GM12873 (cell line): ENCODE measurements around the gene FAM163B.

Source experiments
- TF ChIP-seq, protein P1 (sequence below): IDR thresholded peaks from 2 replicates; pipeline ENCODE4 v1.5.1; 2012; ENCODE audit warnings: low read depth, mild to moderate bottlenecking, moderate library complexity, low read length, control low read depth; ENCODE audit not compliant: insufficient read depth; ENCODE audit errors: missing control alignments

Gene FAM163B

DNA sequence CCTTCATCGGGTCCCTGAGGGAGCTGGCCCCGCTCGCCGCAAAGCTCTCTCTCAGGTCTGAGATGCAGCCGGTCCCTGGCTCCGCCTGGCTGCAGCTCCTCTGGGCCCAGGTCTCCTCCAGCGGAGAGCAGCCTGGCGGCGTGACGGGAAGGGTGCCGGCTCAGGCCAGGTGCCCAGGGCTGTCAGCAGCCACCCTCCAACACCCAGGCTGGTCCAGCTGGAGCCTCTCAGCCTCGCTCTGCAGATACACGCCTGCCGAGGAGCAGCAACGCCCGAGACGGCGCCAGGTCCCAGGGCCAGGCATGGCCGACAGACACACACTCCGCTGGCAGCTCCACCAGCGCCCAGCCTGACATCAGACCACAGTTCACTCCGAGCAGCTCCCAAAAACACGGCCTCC lies 25.6 kb downstream of the FAM163B start:
- TF ChIP-seq, protein P1, sequence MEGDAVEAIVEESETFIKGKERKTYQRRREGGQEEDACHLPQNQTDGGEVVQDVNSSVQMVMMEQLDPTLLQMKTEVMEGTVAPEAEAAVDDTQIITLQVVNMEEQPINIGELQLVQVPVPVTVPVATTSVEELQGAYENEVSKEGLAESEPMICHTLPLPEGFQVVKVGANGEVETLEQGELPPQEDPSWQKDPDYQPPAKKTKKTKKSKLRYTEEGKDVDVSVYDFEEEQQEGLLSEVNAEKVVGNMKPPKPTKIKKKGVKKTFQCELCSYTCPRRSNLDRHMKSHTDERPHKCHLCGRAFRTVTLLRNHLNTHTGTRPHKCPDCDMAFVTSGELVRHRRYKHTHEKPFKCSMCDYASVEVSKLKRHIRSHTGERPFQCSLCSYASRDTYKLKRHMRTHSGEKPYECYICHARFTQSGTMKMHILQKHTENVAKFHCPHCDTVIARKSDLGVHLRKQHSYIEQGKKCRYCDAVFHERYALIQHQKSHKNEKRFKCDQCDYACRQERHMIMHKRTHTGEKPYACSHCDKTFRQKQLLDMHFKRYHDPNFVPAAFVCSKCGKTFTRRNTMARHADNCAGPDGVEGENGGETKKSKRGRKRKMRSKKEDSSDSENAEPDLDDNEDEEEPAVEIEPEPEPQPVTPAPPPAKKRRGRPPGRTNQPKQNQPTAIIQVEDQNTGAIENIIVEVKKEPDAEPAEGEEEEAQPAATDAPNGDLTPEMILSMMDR, result no peak

GRCh38 chr9:133583111-133583510 lies 26.1 kb downstream of the FAM163B start:
- TF ChIP-seq, protein P1, result no peak

DNA sequence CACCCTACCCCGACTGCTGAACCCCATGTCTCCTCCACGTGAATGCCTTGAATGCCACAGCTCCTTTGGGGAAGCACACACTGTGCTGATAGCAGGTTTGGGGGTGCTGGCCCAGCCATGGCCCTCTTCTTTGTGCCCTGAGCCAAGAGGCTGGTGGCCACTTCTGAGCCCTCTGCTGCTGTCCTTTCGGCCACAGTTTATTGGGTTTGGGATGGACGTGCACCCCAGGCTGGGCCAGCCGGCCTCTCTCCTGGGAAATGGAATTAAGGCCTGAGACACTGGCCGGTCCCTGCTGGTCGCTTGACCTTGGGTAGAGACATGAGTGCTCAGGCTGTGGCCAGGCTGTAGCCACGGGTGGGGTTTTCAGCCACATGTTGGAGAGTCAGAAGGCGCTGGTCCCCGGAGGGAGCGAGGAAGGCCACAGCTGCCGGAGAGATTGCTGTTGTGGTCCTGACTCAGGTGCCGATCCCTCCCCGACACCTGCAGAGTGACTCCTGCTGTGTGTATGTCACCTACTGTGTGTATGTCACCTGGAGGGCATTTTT lies 26.6 kb downstream of the FAM163B start:
- TF ChIP-seq, protein P1, result no peak

- TF ChIP-seq, protein P1, result no peak
Observed at GRCh38 chr9:133581513-133582343, 27.5 kb downstream of the FAM163B start.

- TF ChIP-seq, protein P1, result no peak
Observed at GRCh38 chr9:133581011-133581410, 28.2 kb downstream of the FAM163B start.

DNA sequence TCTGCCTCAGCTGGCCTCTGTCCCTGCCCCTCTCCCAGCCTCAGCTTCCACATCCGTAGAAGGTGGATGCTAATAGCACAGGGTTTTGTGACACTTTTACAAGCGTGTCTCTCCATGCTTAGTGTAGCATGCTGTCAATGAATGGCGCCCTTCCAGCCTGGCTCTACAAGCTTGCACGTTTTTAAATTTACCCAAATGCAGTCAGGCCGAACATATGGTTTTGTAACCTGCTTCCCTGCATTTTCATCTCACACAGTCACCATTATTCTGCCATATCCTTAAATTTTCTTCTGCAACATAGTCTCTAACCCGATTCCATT lies 28.8 kb downstream of the FAM163B start:
- TF ChIP-seq, protein P1, result no peak

GRCh38 chr9:133579601-133580418 lies 29.4 kb downstream of the FAM163B start:
- TF ChIP-seq, protein P1, result no peak
